ENCODE data around the gene NDUFAF5.

NDUFAF5 gene

DNA sequence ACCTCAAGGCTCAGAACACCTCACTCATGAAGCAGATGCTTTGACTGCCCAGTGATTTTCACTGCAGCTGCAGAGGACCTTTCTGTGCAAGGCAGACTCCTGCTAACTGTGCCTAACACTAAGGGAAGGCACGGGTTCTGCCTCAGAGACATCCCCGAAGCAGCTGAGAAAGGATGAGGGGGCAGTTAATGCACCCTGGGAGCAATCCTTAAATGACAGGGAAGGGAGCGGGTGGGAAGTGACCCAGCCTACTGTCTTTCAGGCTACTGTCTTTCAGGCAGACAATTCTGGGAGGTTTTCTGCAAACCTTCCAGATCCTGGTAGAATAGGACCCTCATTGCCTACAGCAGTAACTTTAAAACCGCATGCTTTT lies 55.3 kb downstream of the NDUFAF5 start:
- Histone ChIP-seq H3K9me3 (ENCODE audit: insufficient read depth, low read length) (no peaks in the 10 kb centered on the region), H3K9ac (ENCODE audit: insufficient read length, low read depth) (no peak overlapping the region), H3K36me3 (ENCODE audit: insufficient read depth, insufficient read length, low read length) (no peaks in the 10 kb centered on the region), H3K27me3 (ENCODE audit: insufficient read depth, insufficient read length) (peaks cover 4% of the 10 kb centered on the region), H3K4me1 (ENCODE audit: insufficient read depth, insufficient read length) (no peaks in the 10 kb centered on the region), H3K4me3 (ENCODE audit: insufficient read length, low read depth) (no peak overlapping the region)
- TF ChIP-seq SUZ12 (IDR thresholded peaks at IDR 0.05; ENCODE audit: extremely low read depth, insufficient read depth, insufficient read length) = no peak
- no peak for TF ChIP-seq YY1 (IDR thresholded peaks at IDR 0.05; ENCODE audit: insufficient read depth, insufficient read length)
- no peak for TF ChIP-seq ZNF274 (IDR thresholded peaks at IDR 0.05; ENCODE audit: low read depth, low read length)
- DNase-seq (ENCODE audit: low read depth, low spot score) = no peak

DNA sequence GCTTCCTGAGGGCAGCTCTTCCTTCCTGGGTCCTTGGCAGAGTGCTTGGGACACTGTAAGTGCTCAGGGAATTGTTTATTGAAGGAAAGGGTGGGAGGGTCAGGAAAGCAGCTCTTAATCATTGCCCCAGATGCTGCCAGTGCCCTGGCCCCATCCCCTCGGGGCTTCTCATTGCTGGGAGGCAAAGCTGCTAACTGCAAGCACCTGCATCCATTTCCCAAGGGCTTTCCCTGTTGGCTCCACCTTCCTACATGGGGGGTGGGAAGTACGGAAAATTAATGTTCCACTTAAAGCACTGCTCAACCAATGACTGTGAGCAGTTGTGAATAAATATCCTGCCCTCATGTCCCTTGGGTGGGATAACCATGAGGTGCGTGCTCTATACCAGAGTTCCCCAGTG lies 56.4 kb downstream of the NDUFAF5 start:
- Histone ChIP-seq H3K36me3 (ENCODE audit: insufficient read depth, insufficient read length, low read length) (no peaks in the 10 kb centered on the region), H3K4me3 (ENCODE audit: insufficient read length, low read depth) (no peak overlapping the region), H3K27me3 (ENCODE audit: insufficient read depth, insufficient read length) (peaks cover 4% of the 10 kb centered on the region), H3K9ac (ENCODE audit: insufficient read length, low read depth) (no peak overlapping the region), H3K9me3 (ENCODE audit: insufficient read depth, low read length) (no peaks in the 10 kb centered on the region), H3K4me1 (ENCODE audit: insufficient read depth, insufficient read length) (no peaks in the 10 kb centered on the region)
- no peak for DNase-seq (ENCODE audit: low read depth, low spot score)
- TF ChIP-seq ZNF274 (IDR thresholded peaks at IDR 0.05; ENCODE audit: low read depth, low read length) = no peak

DNA sequence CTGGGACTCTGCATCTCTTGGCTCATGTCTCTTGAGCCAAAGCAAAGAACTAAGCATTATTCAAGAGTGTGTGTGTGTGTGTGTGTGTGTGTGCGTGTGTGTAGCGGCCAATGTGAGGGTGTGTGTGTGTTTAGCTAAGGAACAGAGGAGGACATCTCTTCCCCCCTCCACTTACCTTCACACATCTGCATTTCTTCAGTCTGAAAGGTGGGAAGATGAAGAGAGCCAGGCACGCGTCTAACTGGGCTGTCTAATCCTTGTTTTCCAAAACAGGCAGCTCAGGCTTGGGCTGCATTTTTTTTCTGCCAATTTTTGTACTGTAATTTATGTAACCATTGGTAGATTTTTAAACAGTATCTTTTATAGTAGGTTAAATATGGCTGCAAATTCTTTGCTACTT lies 59.5 kb downstream of the NDUFAF5 start:
- Histone ChIP-seq H3K9me3 (ENCODE audit: insufficient read depth, low read length) (no peaks in the 10 kb centered on the region), H3K4me1 (ENCODE audit: insufficient read depth, insufficient read length) (no peaks in the 10 kb centered on the region), H3K36me3 (ENCODE audit: insufficient read depth, insufficient read length, low read length) (no peaks in the 10 kb centered on the region), H3K27me3 (ENCODE audit: insufficient read depth, insufficient read length) (peaks cover 4% of the 10 kb centered on the region), H3K4me3 (ENCODE audit: insufficient read length, low read depth) (no peak overlapping the region), H3K9ac (ENCODE audit: insufficient read length, low read depth) (no peak overlapping the region)
- no peak for DNase-seq (ENCODE audit: low read depth, low spot score)
- TF ChIP-seq YY1 (IDR thresholded peaks at IDR 0.05; ENCODE audit: insufficient read depth, insufficient read length) (no peak), SUZ12 (IDR thresholded peaks at IDR 0.05; ENCODE audit: extremely low read depth, insufficient read depth, insufficient read length) (no peak), ZNF274 (IDR thresholded peaks at IDR 0.05; ENCODE audit: low read depth, low read length) (no peak)

DNA sequence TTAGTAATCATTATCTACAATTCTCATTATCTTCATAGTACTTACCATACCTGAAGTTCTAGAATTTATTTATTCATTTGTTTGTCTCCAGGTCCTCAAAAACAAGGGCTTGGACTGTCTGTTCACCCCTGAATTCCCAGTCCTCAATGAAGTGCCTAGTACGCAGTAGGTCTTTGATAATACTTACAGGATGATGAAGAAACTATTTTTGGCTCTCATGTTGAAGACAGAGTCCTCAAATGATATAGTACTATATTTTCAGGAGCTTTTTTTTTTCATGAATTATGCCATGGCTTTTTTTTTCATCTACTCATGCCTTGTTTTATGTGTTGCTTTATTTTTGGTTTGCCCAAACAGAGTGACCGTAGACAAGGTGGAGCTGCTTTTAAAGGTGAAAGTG lies 66.5 kb downstream of the NDUFAF5 start:
- Histone ChIP-seq H3K4me1 (ENCODE audit: insufficient read depth, insufficient read length) (no peaks in the 10 kb centered on the region), H3K4me3 (ENCODE audit: insufficient read length, low read depth) (no peak overlapping the region), H3K36me3 (ENCODE audit: insufficient read depth, insufficient read length, low read length) (no peaks in the 10 kb centered on the region), H3K9me3 (ENCODE audit: insufficient read depth, low read length) (no peaks in the 10 kb centered on the region), H3K27me3 (ENCODE audit: insufficient read depth, insufficient read length) (no peaks in the 10 kb centered on the region), H3K9ac (ENCODE audit: insufficient read length, low read depth) (no peak overlapping the region)
- DNase-seq (ENCODE audit: low read depth, low spot score) = no peak
- TF ChIP-seq ZNF274 (IDR thresholded peaks at IDR 0.05; ENCODE audit: low read depth, low read length) (no peak), YY1 (IDR thresholded peaks at IDR 0.05; ENCODE audit: insufficient read depth, insufficient read length) (no peak), SUZ12 (IDR thresholded peaks at IDR 0.05; ENCODE audit: extremely low read depth, insufficient read depth, insufficient read length) (no peak)

DNA sequence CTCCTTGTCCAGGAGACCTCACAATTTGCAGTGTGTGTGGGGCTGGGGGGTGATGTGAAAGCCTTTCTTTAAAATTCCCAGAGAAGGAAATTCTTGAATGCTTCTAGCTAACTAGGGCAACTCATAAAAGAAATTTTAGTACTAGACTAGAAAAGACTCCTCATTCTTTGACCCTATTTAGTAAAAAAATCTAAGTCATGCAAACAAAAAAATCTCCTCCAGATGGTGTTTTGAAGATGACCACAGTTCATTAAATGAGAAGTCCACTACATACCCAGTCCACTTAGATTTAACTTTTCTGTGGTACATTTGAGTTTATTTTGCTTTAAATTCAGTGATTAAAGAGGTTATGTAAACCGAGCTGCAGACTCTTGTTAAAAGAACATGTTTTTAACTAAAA lies 67.5 kb downstream of the NDUFAF5 start:
- DNase-seq (ENCODE audit: low read depth, low spot score) = no peak
- Histone ChIP-seq H3K4me3 (ENCODE audit: insufficient read length, low read depth) (no peak overlapping the region), H3K36me3 (ENCODE audit: insufficient read depth, insufficient read length, low read length) (no peaks in the 10 kb centered on the region), H3K4me1 (ENCODE audit: insufficient read depth, insufficient read length) (no peaks in the 10 kb centered on the region), H3K27me3 (ENCODE audit: insufficient read depth, insufficient read length) (no peaks in the 10 kb centered on the region), H3K9me3 (ENCODE audit: insufficient read depth, low read length) (no peaks in the 10 kb centered on the region), H3K9ac (ENCODE audit: insufficient read length, low read depth) (no peak overlapping the region)
- TF ChIP-seq ZNF274 (IDR thresholded peaks at IDR 0.05; ENCODE audit: low read depth, low read length) = no peak
- no peak for TF ChIP-seq SUZ12 (IDR thresholded peaks at IDR 0.05; ENCODE audit: extremely low read depth, insufficient read depth, insufficient read length)
- no peak for TF ChIP-seq YY1 (IDR thresholded peaks at IDR 0.05; ENCODE audit: insufficient read depth, insufficient read length)

DNA sequence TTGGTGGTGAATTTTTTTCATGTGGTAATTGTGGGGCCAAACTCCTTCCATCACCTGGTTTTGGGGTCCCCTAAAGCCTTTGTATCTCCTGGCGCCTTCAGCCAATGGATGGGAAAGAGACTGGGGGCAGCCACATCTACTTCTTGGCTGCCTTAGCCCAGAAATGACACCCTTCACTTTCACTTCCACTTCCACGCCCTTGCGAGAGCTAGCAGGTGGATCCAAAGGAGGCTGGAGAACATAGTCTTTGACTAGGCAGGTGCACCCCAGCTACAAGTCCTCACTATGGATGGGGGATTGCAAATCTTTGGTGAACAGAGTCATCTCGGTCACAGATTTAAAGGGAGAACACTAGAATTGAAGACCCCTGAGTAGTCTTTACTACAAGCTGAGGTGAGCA lies 70.8 kb downstream of the NDUFAF5 start:
- H3K9ac ChIP-seq (ENCODE audit: insufficient read length, low read depth) = no peak overlapping the region
- H3K4me3 ChIP-seq (ENCODE audit: insufficient read length, low read depth) = no peak overlapping the region
- H3K36me3 ChIP-seq (ENCODE audit: insufficient read depth, insufficient read length, low read length) = no peaks in the 10 kb centered on the region
- DNase-seq (ENCODE audit: low read depth, low spot score) = no peak
- TF ChIP-seq YY1 (IDR thresholded peaks at IDR 0.05; ENCODE audit: insufficient read depth, insufficient read length) (no peak), SUZ12 (IDR thresholded peaks at IDR 0.05; ENCODE audit: extremely low read depth, insufficient read depth, insufficient read length) (no peak)
- no peaks in the 10 kb centered on the region for H3K9me3 ChIP-seq (ENCODE audit: insufficient read depth, low read length)
- H3K27me3 ChIP-seq (ENCODE audit: insufficient read depth, insufficient read length) = no peaks in the 10 kb centered on the region
- no peaks in the 10 kb centered on the region for H3K4me1 ChIP-seq (ENCODE audit: insufficient read depth, insufficient read length)

DNA sequence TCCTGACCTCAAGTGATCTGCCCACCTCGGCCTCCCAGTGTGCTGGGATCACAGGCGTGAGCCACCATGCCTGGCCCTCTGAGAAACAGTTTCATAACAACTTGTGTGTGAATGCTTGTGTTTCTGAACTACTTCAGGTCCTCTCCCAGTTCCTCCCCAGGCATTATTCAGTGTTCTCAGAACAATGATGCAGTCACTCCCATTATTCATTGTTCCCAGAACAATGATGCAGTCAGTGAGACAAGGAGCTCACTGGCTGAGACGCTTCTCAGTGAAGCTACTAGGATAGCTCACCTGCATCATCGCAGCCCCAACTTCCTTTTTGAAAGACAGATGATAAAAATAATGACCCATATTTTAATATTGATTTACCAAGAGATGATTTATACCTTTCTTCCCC lies 71.5 kb downstream of the NDUFAF5 start:
- no peak overlapping the region for H3K9ac ChIP-seq (ENCODE audit: insufficient read length, low read depth)
- H3K4me3 ChIP-seq (ENCODE audit: insufficient read length, low read depth) = no peak overlapping the region
- H3K36me3 ChIP-seq (ENCODE audit: insufficient read depth, insufficient read length, low read length) = no peaks in the 10 kb centered on the region
- no peak for TF ChIP-seq ZNF274 (IDR thresholded peaks at IDR 0.05; ENCODE audit: low read depth, low read length)
- no peak for TF ChIP-seq YY1 (IDR thresholded peaks at IDR 0.05; ENCODE audit: insufficient read depth, insufficient read length)
- TF ChIP-seq SUZ12 (IDR thresholded peaks at IDR 0.05; ENCODE audit: extremely low read depth, insufficient read depth, insufficient read length) = no peak
- no peaks in the 10 kb centered on the region for H3K4me1 ChIP-seq (ENCODE audit: insufficient read depth, insufficient read length)
- no peaks in the 10 kb centered on the region for H3K9me3 ChIP-seq (ENCODE audit: insufficient read depth, low read length)
- H3K27me3 ChIP-seq (ENCODE audit: insufficient read depth, insufficient read length) = no peaks in the 10 kb centered on the region
- DNase-seq (ENCODE audit: low read depth, low spot score) = no peak

DNA sequence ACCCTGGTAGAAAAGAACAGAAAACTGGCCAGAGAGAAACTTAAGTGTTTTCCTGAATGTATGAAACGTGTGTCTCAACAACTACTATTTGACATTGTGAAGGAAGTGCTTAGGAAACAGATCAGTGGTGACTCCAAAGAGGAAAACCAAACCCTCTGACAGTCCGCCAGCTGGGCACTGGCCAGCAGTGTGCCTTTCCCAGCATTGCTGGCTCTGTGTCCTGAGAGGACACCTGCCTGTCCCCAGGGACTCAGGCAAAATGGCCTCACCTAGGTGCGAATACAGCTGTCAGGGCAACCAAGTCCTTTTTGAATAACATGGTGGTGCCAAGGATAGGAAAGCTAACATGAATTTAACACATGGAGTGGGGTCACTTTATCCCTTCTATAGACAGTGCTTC lies 72.5 kb downstream of the NDUFAF5 start:
- DNase-seq (ENCODE audit: low read depth, low spot score) = no peak

More for the DNA sequence above, 72.5 kb downstream of the NDUFAF5 start:
- Histone ChIP-seq H3K27me3 (ENCODE audit: insufficient read depth, insufficient read length) (no peaks in the 10 kb centered on the region), H3K4me1 (ENCODE audit: insufficient read depth, insufficient read length) (no peaks in the 10 kb centered on the region), H3K9me3 (ENCODE audit: insufficient read depth, low read length) (no peaks in the 10 kb centered on the region), H3K9ac (ENCODE audit: insufficient read length, low read depth) (no peak overlapping the region), H3K36me3 (ENCODE audit: insufficient read depth, insufficient read length, low read length) (no peaks in the 10 kb centered on the region), H3K4me3 (ENCODE audit: insufficient read length, low read depth) (no peak overlapping the region)
- TF ChIP-seq SUZ12 (IDR thresholded peaks at IDR 0.05; ENCODE audit: extremely low read depth, insufficient read depth, insufficient read length) (no peak), YY1 (IDR thresholded peaks at IDR 0.05; ENCODE audit: insufficient read depth, insufficient read length) (no peak), ZNF274 (IDR thresholded peaks at IDR 0.05; ENCODE audit: low read depth, low read length) (no peak)
